Left lung (tissue), 10 donors: ENCODE data around the gene SYCP2. TPM values are rescaled to one million over a fixed set of nuclear protein-coding genes. Genes with fewer than 3 reads are reported as not detected.

ENCODE experiments used
- ATAC-seq: fragments of 200-7000 bp; cut with Tn5 transposase; one replicate; pipeline ENCODE4 v1.9.1; 2020; ENCODE audit warnings: moderate library complexity
- DNase-seq, 4 donors: peaks; one replicate each; pipeline ENCODE4 v3.0.0-alpha.2; 2013 to 2020
- H3K27ac ChIP-seq, 2 donors: fragments of 200-600 bp; sonication (generic) in 1 of 2; one replicate each; pipeline versions ENCODE4 v1.5.0 to v1.8.0; 2020 to 2021
- H3K27me3 ChIP-seq, 2 donors: fragments of 200-600 bp; sonication (generic) in 1 of 2; one replicate each; pipeline versions ENCODE4 v1.5.0 to v1.8.0; 2020 to 2021
- H3K36me3 ChIP-seq, 2 donors: fragments of 200-600 bp; sonication (generic) in 1 of 2; one replicate each; pipeline versions ENCODE4 v1.5.0 to v1.8.0; 2020 to 2021
- H3K4me1 ChIP-seq, 2 donors: fragments of 200-600 bp; one replicate each; pipeline ENCODE4 v1.8.0; 2021
- H3K4me3 ChIP-seq, 2 donors: fragments of 200-600 bp; sonication (generic) in 1 of 2; one replicate each; pipeline versions ENCODE4 v1.5.0 to v1.8.0; 2020 to 2021; ENCODE audit warnings: mild to moderate bottlenecking in 1 of 2
- H3K9me3 ChIP-seq, 2 donors: fragments of 200-600 bp; sonication (generic) in 1 of 2; one replicate each; pipeline versions ENCODE4 v1.5.0 to v1.8.0; 2020 to 2021
- intact Hi-C, 2 donors: fragments of 100-400 bp; cut with DNase I; formaldehyde crosslinking; loops; one replicate each; pipeline versions ENCODE4 v1.11.2 to v1.14.2; 2022
- polyA plus RNA-seq, 6 donors: library from polyadenylated mRNA; unstranded; fragments of 120-200 nt; gene quantifications; one replicate each; pipeline ENCODE4 v1.2.1, GENCODE V29; 2013; ENCODE audit not compliant: insufficient read length in 6 of 6
- total RNA-seq, 2 donors: library from RNA; stranded (reverse); fragmentation: NEBNext Ultra II Directional; extraction: Animal tissue kit (Norgen Biotek cat#: 25700); gene quantifications; one replicate each; pipeline ENCODE4 v1.2.1, GENCODE V29; 2021
- TF ChIP-seq, protein P1 (sequence below), 2 donors: fragments of 200-600 bp; sonication (generic) in 1 of 2; IDR thresholded peaks; one replicate each; pipeline versions ENCODE4 v1.5.0 to v1.8.0; 2021; ENCODE audit warnings: antibody characterized with exemption in 2 of 2
- donor health status: DM: no; HTN: yes; CAD: no.
- donor health status: DM: no; HTN: no; CAD: no.

Gene SYCP2
- total and polyA plus RNA-seq, 8 donors: 1.8 to 12.0 (median 9.1) TPM

DNA sequence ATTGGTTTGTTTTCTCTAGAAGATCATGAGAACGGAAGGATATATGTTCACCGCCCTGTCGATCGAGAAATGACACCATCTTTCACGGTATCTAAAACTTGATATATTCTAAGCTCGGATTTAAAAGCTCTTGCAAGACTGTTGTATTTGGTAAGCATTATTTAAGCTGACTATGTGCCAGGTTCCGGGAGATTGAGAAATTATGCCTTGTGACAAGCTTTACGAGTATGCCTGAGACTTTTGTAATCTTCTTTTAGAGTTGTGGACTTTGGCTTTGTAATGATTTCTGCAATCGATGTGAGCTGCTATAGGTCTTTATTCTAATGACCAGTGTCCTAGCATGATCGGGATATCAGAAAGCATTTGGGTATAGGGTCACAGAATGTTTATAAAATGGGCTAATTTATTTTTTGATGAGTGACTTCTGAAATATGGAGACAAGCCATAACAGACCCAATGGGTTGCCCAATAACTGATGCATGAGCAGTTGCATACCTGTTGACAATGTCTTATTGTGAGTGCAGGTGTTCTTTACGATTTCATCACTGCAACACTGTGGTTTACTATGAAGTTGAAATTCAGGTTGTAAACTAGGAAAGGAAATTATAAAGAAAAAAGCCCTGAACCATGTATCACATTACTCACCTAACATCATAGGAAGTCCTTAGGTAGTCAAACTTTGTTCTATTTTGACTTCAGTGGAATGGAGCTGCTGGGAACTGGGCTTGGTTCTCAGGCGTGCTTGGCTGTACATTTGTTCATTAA, 38.8 kb upstream of the SYCP2 start:
- no peak for DNase-seq
- TF ChIP-seq, protein P1, sequence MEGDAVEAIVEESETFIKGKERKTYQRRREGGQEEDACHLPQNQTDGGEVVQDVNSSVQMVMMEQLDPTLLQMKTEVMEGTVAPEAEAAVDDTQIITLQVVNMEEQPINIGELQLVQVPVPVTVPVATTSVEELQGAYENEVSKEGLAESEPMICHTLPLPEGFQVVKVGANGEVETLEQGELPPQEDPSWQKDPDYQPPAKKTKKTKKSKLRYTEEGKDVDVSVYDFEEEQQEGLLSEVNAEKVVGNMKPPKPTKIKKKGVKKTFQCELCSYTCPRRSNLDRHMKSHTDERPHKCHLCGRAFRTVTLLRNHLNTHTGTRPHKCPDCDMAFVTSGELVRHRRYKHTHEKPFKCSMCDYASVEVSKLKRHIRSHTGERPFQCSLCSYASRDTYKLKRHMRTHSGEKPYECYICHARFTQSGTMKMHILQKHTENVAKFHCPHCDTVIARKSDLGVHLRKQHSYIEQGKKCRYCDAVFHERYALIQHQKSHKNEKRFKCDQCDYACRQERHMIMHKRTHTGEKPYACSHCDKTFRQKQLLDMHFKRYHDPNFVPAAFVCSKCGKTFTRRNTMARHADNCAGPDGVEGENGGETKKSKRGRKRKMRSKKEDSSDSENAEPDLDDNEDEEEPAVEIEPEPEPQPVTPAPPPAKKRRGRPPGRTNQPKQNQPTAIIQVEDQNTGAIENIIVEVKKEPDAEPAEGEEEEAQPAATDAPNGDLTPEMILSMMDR (IDR thresholded peaks at IDR 0.05): no peak
- ATAC-seq: peak; percentile 64
- H3K36me3 ChIP-seq: no peaks in the 10 kb centered on the region
- H3K4me1 ChIP-seq: peaks cover 0 to 8% of the 10 kb centered on the region in 2 donors
- intact Hi-C loops: no loop called here
- H3K9me3 ChIP-seq: no peaks in the 10 kb centered on the region
- H3K4me3 ChIP-seq: no peak overlapping the region
- H3K27ac ChIP-seq: peak overlapping the region in 1 of 2 donors; percentile 71
- H3K27me3 ChIP-seq: no peaks in the 10 kb centered on the region

- no peak for ATAC-seq
- peaks cover 0 to 8% of the 10 kb centered on the region in 2 donors for H3K4me1 ChIP-seq
- no peak for DNase-seq
- H3K4me3 ChIP-seq: no peak overlapping the region
- intact Hi-C loops: no loop called here
- H3K27ac ChIP-seq: peak overlapping the region in 1 of 2 donors; percentile 71
- H3K9me3 ChIP-seq: no peaks in the 10 kb centered on the region
- TF ChIP-seq, protein P1 (IDR thresholded peaks at IDR 0.05): no peak
- no peaks in the 10 kb centered on the region for H3K27me3 ChIP-seq
- no peaks in the 10 kb centered on the region for H3K36me3 ChIP-seq
Observed at GRCh38 chr20:59971428-59971827, 38.0 kb upstream of the SYCP2 start.

- Histone ChIP-seq H3K27ac (no peak overlapping the region), H3K4me1 (peaks cover 0 to 6% of the 10 kb centered on the region in 2 donors), H3K27me3 (no peaks in the 10 kb centered on the region), H3K4me3 (no peak overlapping the region), H3K36me3 (no peaks in the 10 kb centered on the region), H3K9me3 (no peaks in the 10 kb centered on the region)
- intact Hi-C loops: no loop called here
- ATAC-seq: no peak
- no peak for DNase-seq
- TF ChIP-seq, protein P1 (IDR thresholded peaks at IDR 0.05): no peak
Observed at GRCh38 chr20:59966428-59966827, 33.0 kb upstream of the SYCP2 start.

DNA sequence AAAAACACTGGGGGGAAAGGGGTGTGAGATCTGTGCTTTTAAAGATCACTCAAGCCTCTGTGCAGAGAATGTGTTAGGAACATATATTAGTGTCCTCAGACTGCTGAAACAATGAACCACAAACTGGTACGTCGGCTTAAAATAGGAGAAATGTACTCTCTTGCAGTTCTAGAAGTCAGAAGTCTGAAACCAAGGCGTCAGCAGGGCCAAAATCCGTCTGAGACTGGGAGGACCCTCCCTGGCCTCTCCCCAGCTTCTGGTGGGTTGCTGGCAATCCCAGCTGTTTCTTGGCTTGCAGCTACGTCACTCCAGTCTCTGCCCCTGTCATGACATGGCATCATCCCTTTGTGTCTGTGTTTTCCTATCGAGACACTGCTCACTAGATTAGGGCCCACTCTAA, 28.7 kb upstream of the SYCP2 start:
- Histone ChIP-seq H3K9me3 (no peaks in the 10 kb centered on the region), H3K36me3 (no peaks in the 10 kb centered on the region), H3K27ac (no peak overlapping the region), H3K27me3 (no peaks in the 10 kb centered on the region), H3K4me1 (peaks cover 0 to 6% of the 10 kb centered on the region in 2 donors), H3K4me3 (no peak overlapping the region)
- intact Hi-C loops: no loop called here
- ATAC-seq (no peak), DNase-seq (no peak)
- TF ChIP-seq, protein P1 (IDR thresholded peaks at IDR 0.05): no peak

DNA sequence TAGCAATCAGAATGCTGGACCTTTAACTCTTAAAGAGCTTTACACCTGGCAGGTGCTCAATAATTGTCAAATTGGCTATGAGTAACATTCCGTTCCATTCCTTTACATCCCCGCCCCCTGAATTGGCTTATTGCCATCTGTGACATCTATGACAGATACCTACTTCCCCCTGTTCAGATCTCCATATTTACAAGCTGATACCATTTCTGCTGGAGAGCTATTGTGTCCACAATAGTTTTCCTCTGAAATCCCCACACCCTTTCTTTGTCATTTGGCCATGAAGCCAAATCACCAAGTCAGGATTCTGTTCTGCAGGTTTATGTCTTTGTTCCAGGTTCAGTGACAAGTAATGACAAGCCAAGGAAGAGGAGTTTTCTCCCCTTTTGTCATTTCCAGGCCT, 28.0 kb upstream of the SYCP2 start:
- H3K4me1 ChIP-seq: peaks cover 0 to 6% of the 10 kb centered on the region in 2 donors
- H3K27me3 ChIP-seq: no peaks in the 10 kb centered on the region
- ATAC-seq (no peak), DNase-seq (no peak)
- intact Hi-C loops: no loop called here
- no peaks in the 10 kb centered on the region for H3K9me3 ChIP-seq
- H3K4me3 ChIP-seq: no peak overlapping the region
- H3K36me3 ChIP-seq: no peaks in the 10 kb centered on the region
- TF ChIP-seq, protein P1 (IDR thresholded peaks at IDR 0.05): no peak
- no peak overlapping the region for H3K27ac ChIP-seq
